DMS153 (cell line): Measurements from ENCODE around the gene IRF2.
"Not testable (repeated sequence)": the region's sequence is repeated elsewhere in the genome, so short reads cannot be mapped to it uniquely, and the experiment has no call there.

Source experiments
- DNase-seq: peaks from one replicate; lab custom pipeline; 2025; lab: John Stamatoyannopoulos, UW

The IRF2 gene

DNA sequence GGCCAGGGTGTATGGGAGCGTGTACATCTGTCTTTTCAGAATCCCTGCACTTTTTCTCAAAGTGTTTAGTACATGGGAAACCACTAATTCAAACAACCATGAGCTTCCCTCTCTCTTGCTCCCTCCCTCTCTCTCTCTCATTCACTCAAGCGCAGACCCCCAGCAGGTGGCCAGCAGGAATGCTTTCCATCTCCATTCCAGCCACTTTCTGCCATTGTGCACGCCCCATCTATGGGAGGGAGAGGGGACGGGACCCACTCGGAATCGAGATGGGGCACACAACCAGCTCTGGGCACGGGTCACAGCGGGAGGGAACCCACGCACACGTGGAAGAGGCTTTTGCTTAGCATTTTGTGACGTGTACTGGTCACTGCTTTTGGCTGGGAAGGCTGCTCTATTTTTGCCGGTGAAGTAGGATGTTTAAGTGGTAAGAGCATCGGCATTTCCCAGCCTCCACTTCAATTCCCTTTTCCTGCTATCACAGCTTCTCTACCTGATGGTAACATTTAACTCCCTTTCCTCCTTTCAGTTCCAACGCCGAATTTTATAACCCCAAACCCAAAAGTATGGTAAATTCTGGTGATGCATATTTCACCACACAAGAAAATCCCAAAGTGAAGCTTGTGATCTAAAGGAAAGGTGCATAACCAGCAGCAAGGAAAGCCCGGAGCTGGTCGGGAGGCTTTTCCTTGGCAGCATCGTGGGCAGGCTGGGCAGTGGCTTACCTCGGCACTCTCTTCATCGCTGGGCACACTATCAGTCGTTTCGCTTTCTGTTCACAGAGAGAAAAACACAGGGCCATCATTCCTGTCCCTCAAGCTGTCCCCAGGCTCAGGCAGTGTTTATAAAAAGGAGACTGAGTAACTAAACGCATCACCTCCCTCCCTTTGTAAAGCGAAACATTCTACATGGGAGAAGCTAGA is 84.1 kb downstream of the IRF2 start:
- DNase-seq: no peak

DNA sequence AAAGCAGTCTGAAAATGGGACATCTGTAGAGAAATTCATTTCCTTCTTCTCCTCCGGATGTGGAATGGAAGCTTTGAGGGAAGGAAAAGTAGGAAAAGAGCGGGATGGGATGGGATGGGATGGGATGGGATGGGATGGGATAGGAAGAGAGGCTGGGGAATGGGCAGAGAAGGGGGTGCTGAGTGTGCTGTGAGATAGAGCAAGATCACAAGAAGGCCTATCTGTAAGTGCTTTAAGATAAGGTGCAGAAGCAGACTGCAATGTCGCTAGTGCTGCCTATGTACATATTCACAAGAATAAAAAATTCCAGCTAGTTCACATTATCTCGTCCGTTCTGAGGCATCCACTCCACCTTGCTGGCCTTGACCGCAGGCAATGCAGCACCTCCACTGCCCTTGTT is 86.2 kb downstream of the IRF2 start:
- no peak for DNase-seq

DNA sequence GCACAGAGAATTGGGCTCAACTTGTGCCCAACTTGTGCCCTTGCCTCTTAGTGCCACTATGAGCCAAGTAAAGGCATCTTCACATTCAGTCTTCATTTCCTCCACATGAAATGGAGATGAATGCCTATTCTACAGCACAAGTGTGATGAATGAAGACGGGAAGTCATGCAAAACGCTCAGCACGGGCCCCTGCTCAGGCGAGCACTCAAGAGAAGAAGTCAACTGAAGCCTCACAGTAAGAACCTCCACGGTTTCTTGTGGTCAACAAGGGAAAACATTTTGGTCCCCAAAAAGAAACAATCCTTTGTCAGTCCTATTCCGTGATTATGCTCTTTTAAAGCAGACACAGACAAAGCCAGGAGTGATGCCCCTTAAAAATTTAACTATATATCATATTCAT is 87.0 kb downstream of the IRF2 start:
- no peak for DNase-seq

DNA sequence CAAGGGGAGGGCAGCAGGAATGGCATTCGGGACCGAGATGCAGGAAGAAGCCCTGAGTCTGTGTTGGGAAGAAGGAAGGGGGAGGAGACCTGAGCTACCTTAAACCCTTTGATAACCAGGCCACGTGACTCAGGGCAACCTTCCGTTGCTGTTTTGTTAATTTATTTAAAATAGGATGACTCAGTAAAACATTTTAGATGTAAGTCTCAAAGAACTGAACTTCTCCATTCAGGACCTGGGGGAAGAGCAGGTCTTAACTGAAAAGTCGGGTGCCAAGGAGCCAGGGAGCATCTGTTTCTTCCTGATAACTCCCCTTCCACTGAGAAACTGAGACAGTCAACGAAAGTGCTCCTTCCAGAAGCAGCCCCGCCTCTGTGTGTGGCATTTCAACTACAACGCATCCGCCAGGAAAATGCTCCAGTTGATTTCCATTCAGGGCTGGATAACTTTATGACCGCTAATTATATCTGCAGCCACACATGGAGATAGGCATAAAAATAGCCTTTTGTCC is 88.0 kb downstream of the IRF2 start:
- no peak for DNase-seq

DNA sequence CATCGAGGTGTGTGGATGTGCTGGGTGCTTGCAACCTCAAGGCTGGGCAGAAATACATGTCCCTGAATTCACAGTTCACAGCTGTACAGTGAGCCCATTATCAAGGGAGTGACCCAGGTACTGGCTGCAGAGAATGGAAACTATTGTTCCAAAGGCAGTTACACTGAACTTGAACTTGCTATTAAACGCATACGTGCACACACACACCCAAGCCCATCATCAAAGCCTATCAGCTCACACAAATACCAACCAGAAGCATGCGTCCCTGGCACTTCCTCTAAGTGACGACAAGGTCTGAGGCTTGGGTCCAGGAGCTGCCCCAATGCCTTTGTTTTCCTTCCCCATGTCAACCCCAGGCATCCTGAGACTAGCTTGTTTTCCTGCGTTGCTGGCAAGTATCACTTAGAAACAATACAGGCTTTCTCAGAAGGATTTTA is 88.6 kb downstream of the IRF2 start:
- DNase-seq: peak; percentile 12

DNA sequence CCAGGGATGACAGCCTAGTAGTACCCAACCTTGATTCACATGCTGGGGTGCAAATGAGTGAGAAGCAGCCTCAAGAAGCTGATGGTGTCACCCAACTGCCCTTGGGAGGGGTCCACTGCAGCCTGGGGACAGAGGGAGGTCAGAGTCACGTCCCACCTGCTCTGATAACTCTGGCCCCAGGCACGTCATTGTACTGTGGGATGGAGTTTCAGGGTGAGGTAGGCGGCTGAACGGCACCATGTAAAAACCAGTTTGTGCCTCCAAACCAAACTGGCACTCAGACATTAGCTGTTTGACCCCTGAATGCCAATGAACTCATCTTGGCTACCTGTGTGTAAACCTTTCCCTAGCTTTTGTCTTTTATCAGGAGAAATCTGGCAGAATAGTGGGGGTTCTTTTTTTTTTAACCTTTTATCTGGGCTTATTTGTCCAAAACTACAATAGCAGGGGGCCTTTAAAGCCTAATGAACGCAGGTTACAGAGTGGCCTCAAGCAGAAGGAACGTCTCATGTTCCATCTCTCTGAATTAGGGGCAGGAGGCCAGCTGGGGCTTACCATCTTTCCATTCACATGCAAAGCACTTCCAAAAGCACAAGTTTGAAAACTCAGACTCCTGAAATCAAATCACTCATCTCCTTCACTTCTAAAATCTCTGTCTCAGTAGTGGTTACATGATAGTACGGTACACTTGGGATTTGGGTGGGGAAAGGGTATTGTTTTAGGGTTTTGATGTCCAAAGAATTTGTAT is 89.4 kb downstream of the IRF2 start:
- DNase-seq: no peak

DNA sequence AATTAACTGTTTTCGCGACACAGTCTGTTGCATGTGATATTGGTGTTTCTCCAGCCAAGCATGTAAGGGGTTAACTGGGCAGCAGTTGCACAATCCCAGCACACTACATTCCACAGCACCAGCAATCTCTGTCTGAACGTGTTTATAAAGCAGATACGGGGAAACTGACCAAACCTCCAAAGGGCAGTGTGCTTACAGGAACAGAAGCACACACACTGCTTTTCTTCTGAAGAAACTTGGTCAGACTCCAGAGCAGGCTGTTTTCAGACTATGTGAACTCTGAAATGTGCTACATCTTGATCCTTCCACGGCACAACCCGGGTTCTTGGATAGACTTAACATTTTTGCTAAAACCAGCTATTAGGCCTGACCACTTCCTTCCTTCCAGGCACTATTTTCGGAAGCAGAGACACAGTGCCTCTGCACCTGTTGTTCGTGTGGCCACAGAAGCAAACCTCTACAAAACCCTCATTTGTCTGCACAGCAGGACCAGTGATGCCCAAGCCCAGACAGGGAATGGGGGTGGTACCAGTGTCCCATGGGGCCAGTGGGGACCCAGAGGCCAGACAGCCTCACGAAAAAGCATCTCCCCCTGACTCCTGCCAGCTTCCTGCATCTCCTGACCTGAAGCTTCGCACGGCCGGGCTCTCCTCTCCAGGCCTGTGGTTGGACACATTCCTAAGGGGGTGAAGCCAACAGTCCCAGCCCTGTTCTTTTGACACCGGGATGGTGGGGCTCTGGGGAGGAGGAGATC is 90.1 kb downstream of the IRF2 start:
- DNase-seq: no peak

DNA sequence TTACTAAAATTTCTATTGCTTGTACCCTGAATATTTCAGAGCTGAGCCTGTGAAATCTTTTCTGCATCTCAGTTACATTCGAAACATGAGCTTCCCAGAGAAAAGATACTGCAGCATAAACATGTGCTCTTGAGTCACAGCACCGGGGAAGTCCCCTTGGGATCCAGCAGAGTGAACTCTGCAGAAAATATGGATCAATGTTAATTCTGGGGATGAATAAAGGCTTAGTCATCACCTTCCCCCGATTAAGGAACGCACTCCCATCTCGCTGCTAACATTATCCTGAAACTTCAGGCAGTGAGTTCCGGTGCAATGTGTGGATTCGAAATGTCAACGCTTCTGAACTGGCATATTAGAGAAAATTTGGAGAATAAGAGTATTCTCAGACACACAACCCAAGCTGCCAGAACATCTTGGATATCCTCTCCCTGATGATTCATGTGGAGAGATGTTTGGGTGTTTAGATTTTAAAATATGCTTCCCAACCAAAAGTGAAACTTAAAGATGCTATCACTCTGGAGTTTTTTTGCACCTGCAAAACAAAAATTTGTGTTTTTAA is 90.8 kb downstream of the IRF2 start:
- DNase-seq: no peak

DNA sequence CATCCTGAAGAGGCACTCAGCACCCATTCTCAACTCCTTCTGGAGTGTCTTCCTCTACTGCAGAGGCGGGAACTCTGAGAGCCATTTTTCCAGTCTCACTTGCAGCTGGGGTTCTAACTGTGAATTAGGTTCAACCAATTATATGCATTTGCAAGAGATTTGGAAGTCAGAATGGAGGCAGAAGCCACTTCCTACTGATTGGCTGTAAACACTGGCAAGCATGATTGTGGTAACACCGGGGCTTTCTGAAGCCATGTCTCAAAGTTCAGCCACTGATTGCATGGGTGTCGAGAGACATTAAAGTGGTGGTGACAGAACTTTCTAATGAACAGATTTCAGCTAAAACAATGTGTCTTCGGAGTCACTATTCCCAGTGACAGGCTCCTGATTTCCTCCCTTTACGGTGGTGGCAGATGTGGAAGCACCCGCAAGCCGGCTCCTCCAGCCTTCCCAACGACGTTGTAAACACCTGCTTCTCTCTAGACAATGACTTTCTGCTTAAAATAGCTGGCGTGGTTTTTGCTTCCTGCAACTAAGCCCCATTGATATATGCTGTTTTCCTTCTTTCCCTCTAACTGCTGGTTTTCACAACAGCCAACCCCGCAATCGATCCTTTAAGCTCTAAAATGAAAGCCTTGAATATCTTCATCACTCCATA is 92.0 kb downstream of the IRF2 start:
- DNase-seq: peak; percentile 67

DNA sequence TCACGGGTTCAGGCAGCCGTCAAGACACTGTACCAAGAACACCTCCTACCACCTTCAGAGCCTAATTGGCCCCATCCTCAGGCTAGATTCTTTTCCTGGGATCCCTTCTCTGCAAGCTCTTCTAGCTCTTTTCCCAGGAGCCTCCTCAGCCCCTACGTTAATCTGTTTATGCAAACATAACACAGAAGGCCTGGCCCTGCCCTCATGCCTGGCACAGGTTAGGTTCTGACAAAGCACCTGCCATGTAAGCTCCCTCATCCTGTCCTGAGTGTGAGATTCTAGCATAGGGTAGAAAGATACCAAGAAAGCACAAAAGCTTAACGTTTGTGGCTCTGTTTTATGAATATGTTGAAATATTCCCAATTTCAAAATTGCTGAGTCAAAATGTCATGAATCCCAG is 93.6 kb downstream of the IRF2 start:
- DNase-seq: no peak

DNA sequence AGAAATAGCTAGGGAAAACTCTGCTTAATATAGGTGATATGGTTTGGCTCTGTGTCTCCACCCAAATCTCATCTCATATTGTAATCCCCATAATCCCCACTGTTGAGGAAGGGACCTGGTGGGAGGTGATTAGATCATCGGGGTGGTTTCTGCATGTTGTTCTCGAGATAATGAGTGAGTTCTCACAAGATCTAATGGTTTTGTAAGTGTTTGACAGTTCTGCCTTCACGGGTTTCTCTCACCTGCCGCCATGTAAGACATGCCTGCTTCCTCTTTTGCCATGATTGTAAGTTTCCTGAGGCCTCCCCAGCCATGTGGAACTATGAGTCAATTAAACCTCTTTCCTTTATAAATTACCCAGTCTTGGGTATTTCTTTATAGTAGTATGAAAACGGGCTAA is 94.1 kb downstream of the IRF2 start:
- not testable (repeated sequence) for DNase-seq

DNA sequence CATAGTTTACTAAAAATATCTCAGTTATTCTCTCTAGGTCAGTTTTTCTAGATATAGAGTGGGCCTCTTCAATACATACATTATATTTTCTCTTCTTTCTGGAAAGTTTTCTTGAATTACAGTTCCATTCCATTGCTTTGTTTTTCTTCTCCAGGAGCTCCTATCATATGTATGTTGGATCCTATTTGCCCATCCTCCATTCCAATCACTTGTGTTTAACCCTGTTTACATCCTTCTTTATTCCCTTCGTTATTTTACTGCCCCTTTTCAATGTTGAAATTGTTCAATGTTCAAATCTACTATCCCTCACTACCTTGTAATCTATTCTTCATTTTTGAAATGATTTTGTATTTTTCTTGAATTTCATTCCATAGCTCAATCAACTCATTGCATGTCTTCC is 97.4 kb downstream of the IRF2 start:
- no peak for DNase-seq

DNA sequence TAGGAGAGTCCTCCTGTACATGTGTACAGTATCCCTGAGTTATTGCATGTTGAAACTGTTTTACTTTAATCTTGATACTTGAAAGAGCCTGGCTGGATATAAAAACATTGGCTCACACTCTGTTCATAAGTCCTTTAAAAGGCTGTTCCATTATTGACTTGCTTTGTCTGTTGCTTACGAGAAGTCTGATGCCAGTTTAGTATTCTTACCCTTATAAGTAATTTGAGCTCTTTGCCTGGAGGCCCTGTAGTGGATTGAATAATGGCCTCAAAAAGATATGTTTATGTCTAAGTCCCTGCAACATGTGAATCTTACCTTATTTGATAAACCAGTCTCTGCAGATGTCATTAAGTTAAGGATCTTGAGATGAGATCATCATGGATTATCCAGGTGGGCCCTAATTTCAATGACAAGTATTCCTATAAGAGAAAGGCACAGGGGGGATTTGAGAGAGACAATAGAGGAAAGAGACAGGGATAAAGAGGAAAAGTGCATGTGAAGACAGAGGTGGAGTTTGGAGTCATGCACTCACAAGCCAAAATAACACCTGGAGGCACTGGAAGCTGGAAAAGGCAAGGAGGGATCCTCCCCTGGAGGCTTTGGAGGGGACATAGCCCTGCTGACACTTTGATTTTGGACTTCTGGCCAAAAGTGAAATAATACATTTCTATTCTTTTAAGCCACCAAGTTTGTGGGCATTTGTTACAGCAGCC is 98.1 kb downstream of the IRF2 start:
- no peak for DNase-seq

DNA sequence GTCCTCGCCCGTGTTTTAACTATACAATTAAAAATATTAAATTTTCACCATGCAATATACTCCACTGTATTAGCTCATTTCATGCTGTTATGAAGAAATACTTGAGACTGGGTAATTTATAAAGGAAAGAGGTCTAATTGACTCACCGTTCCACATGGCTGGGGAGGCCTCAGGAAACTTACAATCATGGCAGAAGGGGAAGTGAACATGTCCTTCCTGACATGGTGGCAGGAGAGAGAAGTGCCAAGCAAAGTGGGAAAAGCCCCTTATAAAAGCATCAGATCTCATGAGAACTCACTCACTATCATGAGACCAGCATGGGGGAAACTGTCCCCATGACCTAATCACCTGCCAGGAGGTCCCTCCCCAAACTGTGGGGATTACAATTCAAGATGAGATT is 98.7 kb downstream of the IRF2 start:
- not testable (repeated sequence) for DNase-seq

DNA sequence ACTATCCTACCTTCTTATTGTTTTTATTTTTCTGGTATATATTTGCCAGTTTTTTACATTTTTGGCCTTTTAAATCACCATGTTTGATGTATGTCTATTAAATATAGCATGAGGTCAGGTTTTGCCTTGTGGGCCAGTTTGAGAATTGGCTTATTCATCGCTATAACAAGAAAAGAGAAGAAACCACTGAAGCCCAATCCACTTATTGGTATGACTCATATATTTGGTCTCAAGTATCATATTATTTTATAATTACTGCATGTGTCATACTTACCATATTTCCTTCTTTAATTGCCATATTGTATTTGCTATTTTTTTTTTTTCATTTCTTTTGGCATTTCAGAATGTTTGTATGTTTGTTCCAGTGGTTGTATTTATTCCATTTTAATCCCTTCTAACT is 99.3 kb downstream of the IRF2 start:
- DNase-seq: no peak

DNA sequence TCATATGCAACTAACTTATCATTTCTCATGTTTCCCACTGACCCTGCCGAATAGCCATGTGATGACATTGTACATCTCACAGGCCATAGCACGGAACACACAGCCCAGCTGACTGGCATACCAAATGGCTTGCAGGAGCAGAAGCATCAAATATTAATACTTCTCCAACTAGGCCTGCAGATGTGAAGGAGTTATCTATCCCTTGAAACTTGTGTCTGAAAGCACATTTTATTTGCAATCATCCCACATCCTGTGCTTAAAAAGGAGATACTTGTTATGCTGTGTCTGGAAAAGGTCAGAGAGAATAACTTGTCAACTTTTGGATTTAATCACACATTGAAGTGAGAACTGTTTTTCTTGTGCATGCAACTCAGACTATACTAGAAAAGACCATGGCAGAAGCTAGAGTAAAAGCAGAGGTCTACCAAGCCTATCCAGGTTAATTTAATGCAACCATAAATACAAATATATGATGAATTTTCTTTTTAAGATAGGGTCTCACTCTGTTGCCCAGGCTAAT is 100.4 kb downstream of the IRF2 start:
- no peak for DNase-seq

DNA sequence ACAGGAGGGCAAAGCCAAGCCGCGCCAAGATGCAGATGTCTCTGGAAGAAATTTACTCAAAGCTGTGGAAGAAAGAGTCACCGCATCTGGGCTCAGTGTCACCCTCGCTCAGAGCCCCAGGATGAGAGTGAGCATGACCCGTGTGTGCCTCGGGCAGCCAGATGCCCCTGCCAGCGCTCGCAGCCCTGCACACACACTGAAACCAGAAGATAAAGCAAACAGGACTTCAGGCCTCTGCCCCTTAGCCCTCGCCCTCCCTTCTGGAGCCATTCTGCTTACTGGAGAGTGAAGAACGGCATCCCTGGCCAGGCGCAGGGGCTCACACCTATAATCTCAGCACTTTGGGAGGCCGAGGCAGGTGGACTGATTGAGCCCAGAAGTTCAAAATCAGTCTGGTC is 103.0 kb downstream of the IRF2 start:
- no peak for DNase-seq

DNA sequence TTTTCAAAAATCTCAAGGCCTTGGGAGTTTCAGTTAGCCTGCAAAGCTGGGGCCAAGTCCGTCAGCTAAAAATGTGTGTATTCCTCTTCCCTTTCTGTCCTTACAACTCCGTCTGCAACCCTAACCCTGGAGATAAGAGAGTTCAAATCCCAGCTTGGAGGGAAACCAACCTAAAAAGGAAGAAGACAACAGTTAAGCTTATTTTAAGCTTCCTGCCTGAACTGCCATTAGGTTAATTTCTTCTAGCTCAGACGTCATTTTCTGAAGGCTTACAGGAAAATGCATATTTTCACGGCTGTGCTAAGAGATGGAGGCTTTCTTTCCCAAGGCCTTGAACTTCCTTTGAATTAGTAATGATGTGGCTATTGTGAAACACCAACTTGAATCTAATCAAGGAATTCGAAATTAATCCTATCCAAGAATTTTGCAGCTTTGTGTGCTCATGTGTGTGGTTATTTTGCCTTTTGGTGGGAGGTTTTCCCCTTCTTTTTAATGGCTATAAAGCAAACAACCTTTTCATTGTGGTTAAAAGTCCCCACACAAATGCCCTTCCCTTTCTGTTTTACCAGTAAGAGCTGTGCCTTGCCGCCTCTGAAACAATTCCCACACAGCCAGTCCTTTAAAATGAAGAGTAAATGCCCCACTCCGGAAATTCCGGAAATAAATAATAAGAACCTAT is 103.5 kb downstream of the IRF2 start:
- DNase-seq: no peak

DNA sequence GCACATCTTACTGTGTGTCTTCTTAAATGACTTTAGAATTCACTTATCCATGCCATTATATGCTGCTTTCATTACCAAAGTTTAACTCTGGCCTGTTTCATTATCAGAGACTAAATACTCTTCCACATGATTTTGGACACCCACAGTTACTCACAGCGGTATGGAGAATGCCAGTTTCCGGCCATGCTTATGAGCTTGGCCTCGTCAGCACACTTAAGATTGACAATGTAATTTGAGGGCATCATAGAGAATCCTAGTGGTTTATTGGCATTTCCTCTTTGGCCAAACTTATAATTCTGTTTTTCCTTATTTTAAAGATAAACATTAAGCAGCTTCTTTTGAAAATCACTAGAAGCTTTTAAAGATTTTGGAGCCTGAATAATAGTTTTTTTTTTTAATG is 104.5 kb downstream of the IRF2 start:
- no peak for DNase-seq

DNA sequence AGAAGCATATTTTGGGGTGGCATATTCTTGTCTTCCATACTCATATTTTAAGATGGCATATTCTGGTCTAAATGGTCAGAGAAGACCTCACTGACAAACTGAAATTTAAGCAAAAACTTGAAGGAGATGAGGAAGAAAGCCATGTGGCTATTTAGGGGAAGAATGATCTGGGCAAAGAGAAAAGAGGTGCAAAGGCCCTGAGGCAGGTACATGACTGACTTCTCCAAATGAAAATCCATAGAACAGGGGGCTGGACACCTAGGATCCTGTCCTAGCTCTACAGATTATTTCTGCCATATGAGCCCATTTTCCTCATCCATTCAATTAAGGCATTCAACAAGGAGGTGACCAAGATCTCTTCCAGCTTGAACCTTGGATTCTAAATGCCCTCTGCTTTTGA is 105.6 kb downstream of the IRF2 start:
- no peak for DNase-seq
